SU-DHL-6 (cell line): Measurements from ENCODE around the gene RFX4.
"Not testable (repeated sequence)": the region's sequence is repeated elsewhere in the genome, so short reads cannot be mapped to it uniquely, and the experiment has no call there.

Experiments used
- H2AFZ ChIP-seq: fragments of 200-600 bp; sonication (generic); 2 replicates; pipeline ENCODE4 v1.6.1; 2014; ENCODE audit warnings: low read depth, mild to moderate bottlenecking, moderate library complexity, mixed read lengths, antibody characterized with exemption, low read length; ENCODE audit not compliant: severe bottlenecking
- H3F3A ChIP-seq: fragments of 200-600 bp; shearing (Covaris generic); 2 replicates; pipeline ENCODE4 v1.6.0; 2016; ENCODE audit warnings: antibody characterized with exemption, mild to moderate bottlenecking; ENCODE audit not compliant: insufficient read depth
- H3K27ac ChIP-seq: fragments of 200-600 bp; sonication (generic); 2 replicates; pipeline ENCODE4 v1.5.1; 2016; ENCODE audit warnings: low read depth, mild to moderate bottlenecking, low read length, moderate library complexity, mixed read lengths
- H3K27me3 ChIP-seq: fragments of 200-600 bp; sonication (generic), shearing (Covaris generic); 2 replicates; pipeline ENCODE4 v1.6.0; 2014; ENCODE audit warnings: mild to moderate bottlenecking, low read length
- H3K36me3 ChIP-seq: fragments of 200-600 bp; sonication (generic); 2 replicates; pipeline ENCODE4 v1.6.1; 2014; ENCODE audit warnings: mild to moderate bottlenecking, low read length, mixed read lengths
- H3K4me2 ChIP-seq: fragments of 300-600, 200-600 bp; shearing (Covaris generic), sonication (generic); 2 replicates; pipeline ENCODE4 v1.6.0; 2014; ENCODE audit warnings: low read length, low read depth, mild to moderate bottlenecking; ENCODE audit not compliant: poor library complexity, severe bottlenecking
- H3K4me3 ChIP-seq: fragments of 200-600 bp; sonication (generic); 2 replicates; pipeline ENCODE4 v1.5.1; 2014; ENCODE audit warnings: antibody characterized with exemption, low read length, mild to moderate bottlenecking, mixed read lengths; ENCODE audit not compliant: insufficient read depth, poor library complexity, severe bottlenecking
- H3K79me2 ChIP-seq: fragments of 200-600 bp; sonication (generic); 2 replicates; pipeline ENCODE4 v1.6.1; 2014; ENCODE audit warnings: mild to moderate bottlenecking, low read length, moderate library complexity; ENCODE audit not compliant: insufficient read depth
- H3K9ac ChIP-seq: fragments of 200-600 bp; sonication (generic); 2 replicates; pipeline ENCODE4 v1.7.0; 2014; ENCODE audit warnings: mild to moderate bottlenecking, low read length
- H3K9me2 ChIP-seq: fragments of 200-600 bp; sonication (generic); replicated peaks from 2 replicates; pipeline ENCODE4 v1.6.1; 2014; ENCODE audit warnings: low read length; ENCODE audit not compliant: insufficient read depth
- H3K9me3 ChIP-seq: fragments of 200-600 bp; sonication (generic); 2 replicates; pipeline ENCODE4 v1.6.1; 2014; ENCODE audit warnings: low read length, mixed read lengths; ENCODE audit not compliant: insufficient read depth
- H4K20me1 ChIP-seq: fragments of 200-600 bp; sonication (generic); 2 replicates; pipeline ENCODE4 v1.6.1; 2014; ENCODE audit warnings: low read depth, mild to moderate bottlenecking, antibody characterized with exemption, low read length, moderate library complexity, mixed read lengths
- EZH2phosphoT487 ChIP-seq: fragments of 200-600 bp; sonication (generic), shearing (Covaris generic); conservative IDR thresholded peaks from 2 replicates; pipeline ENCODE4 v1.6.1; 2018; ENCODE audit warnings: mild to moderate bottlenecking, antibody characterized with exemption, low read length, moderate library complexity, mixed read lengths
- TF ChIP-seq, protein P1 (sequence below): fragments of 200-600 bp; sonication (generic); IDR thresholded peaks from one replicate; pipeline ENCODE4 v1.5.1; 2017; ENCODE audit warnings: antibody characterized with exemption, mild to moderate bottlenecking, low read length, moderate library complexity; ENCODE audit not compliant: insufficient read depth, poor library complexity, severe bottlenecking

The RFX4 gene

GRCh38 chr12:106687672-106688071 lies 104.9 kb downstream of the RFX4 start:
- Histone ChIP-seq H3K9me2 (no peaks in the 10 kb centered on the region), H3K36me3 (no peaks in the 10 kb centered on the region), H3K27me3 (no peaks in the 10 kb centered on the region), H3K27ac (no peak overlapping the region), H3K9me3 (no peaks in the 10 kb centered on the region), H3K79me2 (no peaks in the 10 kb centered on the region), H4K20me1 (no peaks in the 10 kb centered on the region), H3K4me2 (no peak overlapping the region), H2AFZ (no peak overlapping the region), H3K9ac (no peak overlapping the region), H3K4me3 (no peak overlapping the region), H3F3A (no peaks in the 10 kb centered on the region)
- TF ChIP-seq, protein P1, sequence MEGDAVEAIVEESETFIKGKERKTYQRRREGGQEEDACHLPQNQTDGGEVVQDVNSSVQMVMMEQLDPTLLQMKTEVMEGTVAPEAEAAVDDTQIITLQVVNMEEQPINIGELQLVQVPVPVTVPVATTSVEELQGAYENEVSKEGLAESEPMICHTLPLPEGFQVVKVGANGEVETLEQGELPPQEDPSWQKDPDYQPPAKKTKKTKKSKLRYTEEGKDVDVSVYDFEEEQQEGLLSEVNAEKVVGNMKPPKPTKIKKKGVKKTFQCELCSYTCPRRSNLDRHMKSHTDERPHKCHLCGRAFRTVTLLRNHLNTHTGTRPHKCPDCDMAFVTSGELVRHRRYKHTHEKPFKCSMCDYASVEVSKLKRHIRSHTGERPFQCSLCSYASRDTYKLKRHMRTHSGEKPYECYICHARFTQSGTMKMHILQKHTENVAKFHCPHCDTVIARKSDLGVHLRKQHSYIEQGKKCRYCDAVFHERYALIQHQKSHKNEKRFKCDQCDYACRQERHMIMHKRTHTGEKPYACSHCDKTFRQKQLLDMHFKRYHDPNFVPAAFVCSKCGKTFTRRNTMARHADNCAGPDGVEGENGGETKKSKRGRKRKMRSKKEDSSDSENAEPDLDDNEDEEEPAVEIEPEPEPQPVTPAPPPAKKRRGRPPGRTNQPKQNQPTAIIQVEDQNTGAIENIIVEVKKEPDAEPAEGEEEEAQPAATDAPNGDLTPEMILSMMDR: no peak
- TF ChIP-seq EZH2phosphoT487: no peak

DNA sequence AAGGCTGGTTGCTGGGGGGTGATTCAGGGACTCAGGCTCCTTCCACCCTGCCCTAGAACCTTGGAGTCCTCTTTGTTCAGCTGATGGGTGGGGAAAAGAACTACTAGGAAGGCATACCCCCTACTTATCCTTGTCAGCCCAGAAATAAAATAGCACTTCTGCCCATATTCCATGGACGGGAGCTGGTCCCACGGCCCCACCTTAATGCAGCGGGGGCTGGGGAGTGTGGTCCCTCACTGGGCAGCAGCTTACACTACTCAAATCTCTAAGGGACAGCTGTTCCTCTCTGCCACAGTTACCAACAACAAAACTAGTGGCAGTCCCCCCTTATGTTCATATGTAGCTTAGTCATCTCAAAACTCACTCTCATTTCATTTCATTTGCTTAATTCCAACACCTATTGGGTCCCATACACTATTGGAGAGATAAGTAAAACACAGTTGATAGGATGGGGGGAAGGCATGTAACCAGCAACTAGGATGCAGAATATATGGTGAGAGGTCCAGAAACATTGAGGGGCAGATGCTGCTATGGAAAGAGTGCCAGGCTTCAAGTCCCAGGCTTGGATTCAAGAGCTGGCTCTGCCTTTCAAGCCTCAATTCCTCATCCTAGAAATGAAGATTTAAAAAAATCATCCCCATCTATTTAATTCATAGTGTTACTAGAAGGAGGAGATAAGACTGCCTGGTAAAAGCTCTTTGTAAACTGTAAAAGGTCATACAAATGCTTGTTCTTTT lies 107.9 kb downstream of the RFX4 start:
- no peak for TF ChIP-seq EZH2phosphoT487
- TF ChIP-seq, protein P1: no peak
- Histone ChIP-seq H3K79me2 (no peaks in the 10 kb centered on the region), H3K27ac (no peak overlapping the region), H3K9ac (no peak overlapping the region), H3F3A (no peaks in the 10 kb centered on the region), H3K4me3 (no peak overlapping the region), H4K20me1 (no peaks in the 10 kb centered on the region), H3K9me3 (no peaks in the 10 kb centered on the region), H2AFZ (no peak overlapping the region), H3K36me3 (no peaks in the 10 kb centered on the region), H3K9me2 (no peaks in the 10 kb centered on the region), H3K4me2 (no peak overlapping the region), H3K27me3 (no peaks in the 10 kb centered on the region)

DNA sequence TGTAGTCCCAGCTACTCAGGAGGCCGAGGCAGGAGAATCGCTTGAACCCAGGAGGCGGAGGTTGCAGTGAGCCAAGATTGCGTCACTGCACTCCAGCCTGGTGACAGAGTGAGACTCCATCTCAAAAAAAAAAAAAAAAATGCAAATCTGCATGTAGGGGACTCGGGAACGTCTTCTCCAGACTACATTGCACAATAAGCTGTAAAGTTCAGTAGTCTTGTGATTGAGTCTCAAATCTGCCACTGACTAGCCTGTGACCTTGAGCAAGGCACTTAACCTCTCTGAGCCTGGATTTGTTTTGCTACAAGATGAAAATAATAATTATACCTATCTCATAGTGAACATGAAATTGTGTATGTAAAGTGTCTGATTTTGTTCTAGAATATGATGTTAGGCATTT lies 109.2 kb downstream of the RFX4 start:
- not testable (repeated sequence) for H3K27ac ChIP-seq, H3K9me2 ChIP-seq, H3K4me2 ChIP-seq, H3K4me3 ChIP-seq, H3K36me3 ChIP-seq, H3F3A ChIP-seq, H3K79me2 ChIP-seq, H2AFZ ChIP-seq, H3K9ac ChIP-seq, H4K20me1 ChIP-seq, H3K9me3 ChIP-seq, H3K27me3 ChIP-seq

DNA sequence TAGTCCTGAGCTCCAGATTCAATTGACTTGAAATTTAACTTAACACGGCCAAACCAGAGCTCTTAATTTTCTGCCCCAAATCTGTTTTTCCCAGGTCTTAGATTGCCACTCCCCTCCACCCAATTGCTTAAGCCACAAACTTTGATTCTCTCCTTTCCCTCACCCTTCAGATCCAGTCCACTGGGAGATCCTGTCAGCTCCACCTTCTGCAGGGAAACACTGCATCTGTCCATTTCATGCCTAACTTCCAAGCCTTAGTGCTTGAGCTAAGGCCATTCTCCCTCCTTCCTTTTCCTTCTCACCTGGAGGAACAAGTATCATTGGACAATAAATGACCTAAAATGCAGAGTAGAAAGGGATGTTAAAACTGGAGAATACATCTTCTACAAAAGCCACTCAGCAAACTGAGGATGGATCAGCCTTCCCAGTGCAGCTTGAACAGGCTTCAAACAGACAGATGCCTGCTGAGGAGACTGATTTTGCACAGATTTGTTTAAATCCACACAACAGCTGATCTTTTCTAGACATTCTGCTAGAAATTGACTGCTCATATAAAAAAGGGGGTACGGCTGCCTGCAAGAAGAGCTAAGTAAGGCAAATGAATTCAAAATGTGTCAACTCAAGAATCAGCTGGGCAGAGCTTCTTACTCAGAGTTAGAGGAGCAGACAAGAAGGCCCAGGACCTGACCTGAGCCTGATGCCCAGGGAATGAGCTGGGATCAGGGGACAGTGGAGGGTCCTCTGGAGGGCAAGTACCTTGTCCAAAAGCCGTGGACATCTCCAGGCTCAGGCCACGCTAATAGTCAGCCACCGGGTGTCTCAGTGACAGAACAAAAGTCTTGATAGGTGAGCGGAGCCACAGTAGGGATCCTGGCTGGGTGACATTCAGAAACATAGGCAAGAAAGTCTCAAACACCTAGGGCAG lies 110.4 kb downstream of the RFX4 start:
- TF ChIP-seq EZH2phosphoT487: no peak
- TF ChIP-seq, protein P1: no peak
- Histone ChIP-seq H3F3A (no peaks in the 10 kb centered on the region), H3K79me2 (no peaks in the 10 kb centered on the region), H3K9ac (no peak overlapping the region), H3K9me3 (no peaks in the 10 kb centered on the region), H3K27me3 (no peaks in the 10 kb centered on the region), H3K27ac (no peak overlapping the region), H2AFZ (no peak overlapping the region), H3K9me2 (no peaks in the 10 kb centered on the region), H3K4me2 (no peak overlapping the region), H4K20me1 (no peaks in the 10 kb centered on the region), H3K36me3 (no peaks in the 10 kb centered on the region), H3K4me3 (no peak overlapping the region)
